ENCODE measurements around the gene PIK3R1. TPM values are rescaled to one million over a fixed set of nuclear protein-coding genes. Genes with fewer than 3 reads are reported as not detected.

Gene PIK3R1
- total and polyA plus RNA-seq, 4 donors = 73.3 to 123 (median 88.3) TPM

DNA sequence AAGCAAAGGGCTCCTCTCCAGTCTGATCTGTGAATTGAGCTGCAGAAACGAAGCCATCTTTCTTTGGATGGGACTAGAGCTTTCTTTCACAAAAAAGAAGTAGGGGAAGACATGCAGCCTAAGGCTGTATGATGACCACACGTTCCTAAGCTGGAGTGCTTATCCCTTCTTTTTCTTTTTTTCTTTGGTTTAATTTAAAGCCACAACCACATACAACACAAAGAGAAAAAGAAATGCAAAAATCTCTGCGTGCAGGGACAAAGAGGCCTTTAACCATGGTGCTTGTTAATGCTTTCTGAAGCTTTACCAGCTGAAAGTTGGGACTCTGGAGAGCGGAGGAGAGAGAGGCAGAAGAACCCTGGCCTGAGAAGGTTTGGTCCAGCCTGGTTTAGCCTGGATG lies 82.1 kb downstream of the PIK3R1 start:
- Histone ChIP-seq H3K4me1 (ENCODE audit: control insufficient read depth, insufficient read depth, low read length) (no peaks in the 10 kb centered on the region), H3K4me3 (ENCODE audit: low read depth, low read length) (no peak overlapping the region), H3K36me3 (ENCODE audit: control insufficient read depth, insufficient read depth, low read length) (peaks cover 16% of the 10 kb centered on the region), H3K27me3 (ENCODE audit: control insufficient read depth, insufficient read depth, low read length) (no peaks in the 10 kb centered on the region), H3K9me3 (ENCODE audit: control insufficient read depth, insufficient read depth, low read length) (no peaks in the 10 kb centered on the region), H3K27ac (ENCODE audit: low read depth, low read length) (no peak overlapping the region)
- WGBS (ENCODE audit: insufficient coverage) = 55% methylated on average over 2 of the region's 4 CpGs
- no peak for DNase-seq (ENCODE audit: low read depth in 4 of 6, low spot score in 6 of 6)

DNA sequence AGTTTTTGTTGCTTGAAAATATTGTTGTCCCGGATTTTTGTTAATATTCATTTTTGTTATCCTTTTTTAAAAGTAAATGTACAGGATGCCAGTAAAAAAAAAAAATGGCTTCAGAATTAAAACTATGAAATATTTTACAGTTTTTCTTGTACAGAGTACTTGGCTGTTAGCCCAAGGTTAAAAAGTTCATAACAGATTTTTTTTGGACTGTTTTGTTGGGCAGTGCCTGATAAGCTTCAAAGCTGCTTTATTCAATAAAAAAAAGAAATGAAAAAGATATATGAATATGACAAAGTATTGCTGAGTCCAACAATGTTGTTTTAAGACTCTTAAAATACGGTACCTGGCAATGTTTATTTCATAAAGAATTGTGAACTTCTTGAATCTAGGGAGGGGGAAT lies 82.9 kb downstream of the PIK3R1 start:
- Histone ChIP-seq H3K27ac (ENCODE audit: low read depth, low read length) (no peak overlapping the region), H3K9me3 (ENCODE audit: control insufficient read depth, insufficient read depth, low read length) (no peaks in the 10 kb centered on the region), H3K27me3 (ENCODE audit: control insufficient read depth, insufficient read depth, low read length) (no peaks in the 10 kb centered on the region), H3K4me3 (ENCODE audit: low read depth, low read length) (no peak overlapping the region), H3K36me3 (ENCODE audit: control insufficient read depth, insufficient read depth, low read length) (peaks cover 16% of the 10 kb centered on the region), H3K4me1 (ENCODE audit: control insufficient read depth, insufficient read depth, low read length) (no peaks in the 10 kb centered on the region)
- WGBS (ENCODE audit: insufficient coverage) = 82% methylated on average over 1 of the region's 2 CpGs
- no peak for DNase-seq (ENCODE audit: low read depth in 4 of 6, low spot score in 6 of 6)

DNA sequence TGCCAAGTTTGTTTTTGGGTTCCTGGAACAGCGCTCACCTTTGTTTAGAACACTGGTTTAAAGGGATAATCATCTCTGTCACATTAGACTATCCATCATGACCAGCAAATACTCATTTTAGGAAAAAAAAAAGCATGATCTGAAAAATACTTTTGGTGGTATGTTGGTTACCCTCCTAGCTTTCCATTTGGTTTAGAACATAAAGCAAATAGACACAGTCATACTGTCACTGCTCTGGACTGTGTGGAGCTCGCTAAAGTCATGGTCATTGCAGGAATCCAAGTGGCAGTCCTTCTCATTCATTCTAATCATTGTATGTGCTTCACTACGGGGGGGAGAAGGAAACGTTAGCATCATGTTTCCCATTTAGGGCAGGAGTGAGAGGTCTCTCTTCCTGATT lies 83.5 kb downstream of the PIK3R1 start:
- Histone ChIP-seq H3K4me1 (ENCODE audit: control insufficient read depth, insufficient read depth, low read length) (no peaks in the 10 kb centered on the region), H3K27me3 (ENCODE audit: control insufficient read depth, insufficient read depth, low read length) (no peaks in the 10 kb centered on the region), H3K36me3 (ENCODE audit: control insufficient read depth, insufficient read depth, low read length) (peaks cover 16% of the 10 kb centered on the region), H3K27ac (ENCODE audit: low read depth, low read length) (no peak overlapping the region), H3K9me3 (ENCODE audit: control insufficient read depth, insufficient read depth, low read length) (no peaks in the 10 kb centered on the region), H3K4me3 (ENCODE audit: low read depth, low read length) (no peak overlapping the region)
- no peak for DNase-seq (ENCODE audit: low read depth in 4 of 6, low spot score in 6 of 6)
- WGBS (ENCODE audit: insufficient coverage) = no CpG with 5 or more reads among the region's 4 CpGs

DNA sequence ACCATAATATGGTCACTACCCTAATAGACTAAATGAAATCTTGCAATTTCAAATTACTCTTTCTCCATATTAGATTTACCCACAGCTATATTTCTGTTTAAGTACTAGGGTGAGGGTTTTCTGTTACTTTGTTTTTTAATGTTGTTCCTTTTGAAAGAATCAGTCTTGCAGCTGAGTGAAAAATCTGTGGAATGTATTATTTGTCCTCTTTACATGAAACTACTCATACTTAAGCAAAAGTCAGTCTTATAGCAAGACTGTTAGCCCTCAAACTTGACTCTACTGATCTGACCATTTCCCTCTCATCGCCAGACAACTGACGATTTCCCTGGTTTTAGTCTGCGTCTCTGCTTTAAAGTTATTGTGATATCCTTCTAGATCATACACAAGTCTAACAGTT lies 84.0 kb downstream of the PIK3R1 start:
- Histone ChIP-seq H3K27me3 (ENCODE audit: control insufficient read depth, insufficient read depth, low read length) (no peaks in the 10 kb centered on the region), H3K27ac (ENCODE audit: low read depth, low read length) (no peak overlapping the region), H3K9me3 (ENCODE audit: control insufficient read depth, insufficient read depth, low read length) (no peaks in the 10 kb centered on the region), H3K4me3 (ENCODE audit: low read depth, low read length) (no peak overlapping the region), H3K36me3 (ENCODE audit: control insufficient read depth, insufficient read depth, low read length) (peaks cover 16% of the 10 kb centered on the region), H3K4me1 (ENCODE audit: control insufficient read depth, insufficient read depth, low read length) (no peaks in the 10 kb centered on the region)
- no CpG with 5 or more reads among the region's 3 CpGs for WGBS (ENCODE audit: insufficient coverage)
- no peak for DNase-seq (ENCODE audit: low read depth in 4 of 6, low spot score in 6 of 6)

DNA sequence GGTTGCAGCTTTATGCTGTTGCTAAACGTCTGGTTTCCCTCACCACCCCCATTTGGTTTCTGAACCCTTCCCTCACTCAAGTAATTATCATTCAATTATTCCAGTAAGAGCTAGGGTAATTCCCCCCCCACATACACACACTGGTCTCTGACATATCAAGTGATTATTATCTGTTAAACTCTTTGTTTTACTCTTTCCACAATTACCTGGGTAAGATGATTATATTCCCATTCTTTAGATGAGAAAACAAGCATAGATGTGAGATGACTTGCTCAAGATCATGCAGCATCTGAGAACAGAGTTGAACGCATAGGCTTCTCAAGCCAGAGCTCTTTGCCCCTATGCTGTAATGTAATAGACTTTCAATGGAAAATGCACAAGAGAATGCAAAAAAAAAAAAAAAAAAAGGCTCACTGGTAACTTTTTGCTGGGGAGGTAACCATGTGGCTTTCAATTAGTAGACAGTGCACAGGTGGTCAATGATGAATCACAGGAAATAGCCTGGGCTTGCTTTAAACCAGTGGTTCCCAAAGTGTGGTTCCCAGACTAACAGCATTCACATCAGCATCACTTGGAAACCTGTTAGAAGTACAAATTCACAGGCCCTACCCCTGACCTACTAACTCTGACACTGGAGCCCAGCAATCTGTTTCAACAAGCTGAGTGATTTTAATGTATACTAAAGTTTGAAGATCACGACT lies 87.6 kb downstream of the PIK3R1 start:
- no peaks in the 10 kb centered on the region for H3K27me3 ChIP-seq (ENCODE audit: control insufficient read depth, insufficient read depth, low read length)
- H3K9me3 ChIP-seq (ENCODE audit: control insufficient read depth, insufficient read depth, low read length) = no peaks in the 10 kb centered on the region
- H3K4me1 ChIP-seq (ENCODE audit: control insufficient read depth, insufficient read depth, low read length) = peaks cover 2% of the 10 kb centered on the region
- H3K36me3 ChIP-seq (ENCODE audit: control insufficient read depth, insufficient read depth, low read length) = peaks cover 4% of the 10 kb centered on the region
- 100% methylated on average over 1 of the region's 3 CpGs for WGBS (ENCODE audit: insufficient coverage)
- no peak overlapping the region for H3K4me3 ChIP-seq (ENCODE audit: low read depth, low read length)
- no peak for DNase-seq (ENCODE audit: low read depth in 4 of 6, low spot score in 6 of 6)
- no peak overlapping the region for H3K27ac ChIP-seq (ENCODE audit: low read depth, low read length)

DNA sequence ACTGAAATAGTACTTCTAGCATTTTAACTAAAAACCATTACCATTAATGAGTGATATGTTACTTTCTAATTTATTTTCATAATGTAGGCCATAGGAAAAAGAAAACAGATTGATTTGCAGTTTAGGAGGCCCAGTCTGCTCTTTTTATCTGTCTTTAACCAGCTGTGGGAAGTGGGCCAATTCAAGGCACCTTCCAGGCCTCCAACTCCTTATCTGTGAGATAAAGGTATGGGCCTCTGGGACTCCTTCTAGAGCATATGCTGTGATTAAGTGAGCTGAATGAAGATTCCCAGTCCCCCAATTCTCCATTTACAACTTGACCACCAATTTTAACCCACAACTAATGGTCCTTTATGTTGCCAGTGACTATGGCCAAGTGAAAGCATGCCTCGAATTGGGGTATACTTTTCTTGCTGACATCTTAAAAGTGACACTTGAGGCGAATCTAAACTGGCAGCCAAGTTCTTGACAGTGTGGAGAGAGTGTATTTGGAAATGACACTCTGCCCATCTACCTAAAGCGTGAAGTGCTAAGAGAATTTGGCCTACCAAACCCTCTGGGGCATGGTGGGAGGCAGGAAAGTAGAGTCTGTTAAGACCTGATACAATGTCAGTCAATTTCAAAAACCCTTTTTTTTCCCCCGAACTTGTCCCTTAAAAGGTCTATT lies 88.3 kb downstream of the PIK3R1 start:
- 70% methylated on average over 2 of the region's 4 CpGs for WGBS (ENCODE audit: insufficient coverage)
- no peaks in the 10 kb centered on the region for H3K27me3 ChIP-seq (ENCODE audit: control insufficient read depth, insufficient read depth, low read length)
- peaks cover 2% of the 10 kb centered on the region for H3K9me3 ChIP-seq (ENCODE audit: control insufficient read depth, insufficient read depth, low read length)
- no peak overlapping the region for H3K4me3 ChIP-seq (ENCODE audit: low read depth, low read length)
- no peak for DNase-seq (ENCODE audit: low read depth in 4 of 6, low spot score in 6 of 6)
- peaks cover 2% of the 10 kb centered on the region for H3K4me1 ChIP-seq (ENCODE audit: control insufficient read depth, insufficient read depth, low read length)
- H3K36me3 ChIP-seq (ENCODE audit: control insufficient read depth, insufficient read depth, low read length) = peaks cover 4% of the 10 kb centered on the region
- no peak overlapping the region for H3K27ac ChIP-seq (ENCODE audit: low read depth, low read length)

DNA sequence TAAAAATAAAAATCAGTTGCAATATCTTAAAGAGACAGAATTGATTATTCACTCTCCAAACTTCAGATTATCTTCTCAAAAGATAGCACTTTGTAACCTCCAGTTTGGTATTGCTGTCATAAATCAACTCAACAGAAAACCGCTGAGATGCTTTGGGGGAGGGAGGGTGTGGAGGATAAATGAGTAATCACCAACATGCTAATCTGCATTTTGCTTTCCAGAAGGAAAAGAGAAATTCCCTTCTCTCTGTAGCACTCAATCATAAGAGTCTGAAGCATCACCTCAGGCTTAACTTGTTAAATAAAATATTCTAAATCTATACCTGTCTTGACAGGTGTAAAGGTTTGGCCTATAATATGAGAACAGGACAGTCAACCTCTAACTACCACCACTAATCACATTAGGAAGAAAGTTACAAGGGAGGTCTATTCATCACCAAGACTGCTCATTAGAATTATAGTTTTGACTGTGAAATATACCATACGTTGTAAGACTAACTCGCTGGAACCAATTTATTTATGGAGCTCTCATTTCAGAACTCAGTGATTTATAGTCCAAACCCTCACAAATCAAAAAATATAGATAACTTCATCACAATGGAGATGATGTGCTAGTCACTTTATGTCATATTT lies 89.0 kb downstream of the PIK3R1 start:
- Histone ChIP-seq H3K9me3 (ENCODE audit: control insufficient read depth, insufficient read depth, low read length) (peaks cover 2% of the 10 kb centered on the region), H3K27me3 (ENCODE audit: control insufficient read depth, insufficient read depth, low read length) (no peaks in the 10 kb centered on the region), H3K4me3 (ENCODE audit: low read depth, low read length) (no peak overlapping the region), H3K4me1 (ENCODE audit: control insufficient read depth, insufficient read depth, low read length) (peaks cover 2% of the 10 kb centered on the region), H3K36me3 (ENCODE audit: control insufficient read depth, insufficient read depth, low read length) (peaks cover 4% of the 10 kb centered on the region), H3K27ac (ENCODE audit: low read depth, low read length) (no peak overlapping the region)
- no CpG with 5 or more reads among the region's 3 CpGs for WGBS (ENCODE audit: insufficient coverage)
- no peak for DNase-seq (ENCODE audit: low read depth in 4 of 6, low spot score in 6 of 6)

DNA sequence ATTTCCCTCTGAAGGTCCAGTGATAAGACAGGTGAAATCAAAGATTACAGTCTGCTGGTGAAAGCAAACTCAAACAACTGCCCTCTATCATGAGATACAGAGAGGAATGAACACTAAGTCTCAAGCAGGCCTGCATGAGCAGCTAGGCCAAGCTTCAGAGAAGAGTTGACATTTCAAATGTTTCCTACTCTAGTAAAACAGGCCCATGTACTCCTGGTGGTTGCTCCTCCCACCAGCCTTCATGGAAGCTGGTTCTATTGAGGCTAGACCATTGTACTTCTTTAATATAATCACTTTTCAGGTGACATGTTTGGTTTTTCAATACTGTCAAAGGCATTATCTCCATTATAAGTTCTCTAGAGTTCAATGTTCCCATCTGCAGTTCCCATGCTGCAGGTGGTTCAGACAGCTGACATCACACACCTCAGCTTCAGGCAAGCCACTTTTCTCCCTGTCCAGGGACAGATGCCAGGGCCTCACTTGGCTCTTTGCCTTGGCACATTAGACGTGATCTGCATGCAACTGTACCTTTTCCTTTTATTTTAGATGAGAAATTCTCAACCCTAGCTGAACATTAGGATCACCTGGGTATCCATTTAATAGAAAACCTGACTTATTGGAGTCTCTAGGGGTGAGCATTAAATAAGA lies 89.8 kb downstream of the PIK3R1 start:
- H3K27me3 ChIP-seq (ENCODE audit: control insufficient read depth, insufficient read depth, low read length) = no peaks in the 10 kb centered on the region
- H3K27ac ChIP-seq (ENCODE audit: low read depth, low read length) = no peak overlapping the region
- H3K36me3 ChIP-seq (ENCODE audit: control insufficient read depth, insufficient read depth, low read length) = peaks cover 4% of the 10 kb centered on the region
- peaks cover 2% of the 10 kb centered on the region for H3K9me3 ChIP-seq (ENCODE audit: control insufficient read depth, insufficient read depth, low read length)
- no CpG with 5 or more reads among the region's 1 CpG for WGBS (ENCODE audit: insufficient coverage)
- peaks cover 2% of the 10 kb centered on the region for H3K4me1 ChIP-seq (ENCODE audit: control insufficient read depth, insufficient read depth, low read length)
- no peak overlapping the region for H3K4me3 ChIP-seq (ENCODE audit: low read depth, low read length)
- DNase-seq (ENCODE audit: low read depth in 4 of 6, low spot score in 6 of 6) = peak in 2 of 6 donors; percentile 50 to 66

DNA sequence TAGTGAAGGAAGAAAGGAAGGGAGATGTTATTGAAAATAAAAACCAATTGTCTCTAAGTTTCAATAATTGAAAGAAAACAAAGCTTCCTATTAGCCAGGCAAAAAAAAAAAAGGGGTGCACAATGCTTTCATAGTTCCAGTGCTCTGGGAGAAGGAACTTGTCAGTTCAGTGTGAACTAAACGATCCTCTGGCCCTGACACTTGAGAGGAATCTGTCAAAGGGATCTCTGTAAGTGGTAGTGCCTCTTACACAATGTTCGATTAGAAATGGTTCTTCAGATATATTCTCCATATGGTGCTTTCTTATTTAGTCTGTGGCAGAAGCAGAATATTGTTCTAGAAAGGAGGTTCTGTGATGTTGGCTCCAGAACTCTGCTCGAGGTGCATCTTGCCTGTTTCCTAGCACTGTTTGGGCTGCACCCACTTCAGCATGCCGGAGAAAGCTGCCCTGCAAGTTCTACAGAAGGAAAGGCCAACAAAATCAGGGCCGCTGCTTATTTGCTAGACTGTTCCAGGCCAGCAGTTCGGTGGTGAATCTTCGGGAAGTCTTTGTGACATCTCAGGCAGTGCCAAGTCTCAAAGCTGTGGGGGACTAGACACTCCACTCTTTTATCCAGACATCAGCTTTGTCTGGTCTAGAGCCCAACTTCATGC lies 90.9 kb downstream of the PIK3R1 start:
- Histone ChIP-seq H3K4me3 (ENCODE audit: low read depth, low read length) (no peak overlapping the region), H3K36me3 (ENCODE audit: control insufficient read depth, insufficient read depth, low read length) (peaks cover 4% of the 10 kb centered on the region), H3K9me3 (ENCODE audit: control insufficient read depth, insufficient read depth, low read length) (peaks cover 2% of the 10 kb centered on the region), H3K27ac (ENCODE audit: low read depth, low read length) (no peak overlapping the region), H3K27me3 (ENCODE audit: control insufficient read depth, insufficient read depth, low read length) (no peaks in the 10 kb centered on the region), H3K4me1 (ENCODE audit: control insufficient read depth, insufficient read depth, low read length) (peaks cover 2% of the 10 kb centered on the region)
- 59% methylated on average over 6 of the region's 7 CpGs for WGBS (ENCODE audit: insufficient coverage)
- no peak for DNase-seq (ENCODE audit: low read depth in 4 of 6, low spot score in 6 of 6)

Data from spinal cord (tissue), 10 donors.